ENCODE measurements around the gene ACAD10.

ACAD10 gene

GRCh38 chr12:111766608-111767361 is 80.9 kb downstream of the ACAD10 start, which contains the start of gene ALDH2:
Gene ALDH2 (plus strand): TSS chr12:111766933. CDS start chr12:111766983, 50 bp downstream.
- TF ChIP-seq POLR2A (IDR thresholded peaks at IDR 0.05; ENCODE audit: low read depth, low read length): no peak
- DNase-seq (ENCODE audit: insufficient read length, low spot score): no peak
- no peak for FAIRE-seq

GRCh38 chr12:111767362-111768158 is 81.7 kb downstream of the ACAD10 start:
- no peak for TF ChIP-seq POLR2A (IDR thresholded peaks at IDR 0.05; ENCODE audit: low read depth, low read length)
- FAIRE-seq (no peak), DNase-seq (ENCODE audit: insufficient read length, low spot score) (no peak)

- DNase-seq (ENCODE audit: insufficient read length, low spot score) (no peak), FAIRE-seq (no peak)
- no peak for TF ChIP-seq POLR2A (IDR thresholded peaks at IDR 0.05; ENCODE audit: low read depth, low read length)
Observed at GRCh38 chr12:111768159-111768895, 82.5 kb downstream of the ACAD10 start.

DNA sequence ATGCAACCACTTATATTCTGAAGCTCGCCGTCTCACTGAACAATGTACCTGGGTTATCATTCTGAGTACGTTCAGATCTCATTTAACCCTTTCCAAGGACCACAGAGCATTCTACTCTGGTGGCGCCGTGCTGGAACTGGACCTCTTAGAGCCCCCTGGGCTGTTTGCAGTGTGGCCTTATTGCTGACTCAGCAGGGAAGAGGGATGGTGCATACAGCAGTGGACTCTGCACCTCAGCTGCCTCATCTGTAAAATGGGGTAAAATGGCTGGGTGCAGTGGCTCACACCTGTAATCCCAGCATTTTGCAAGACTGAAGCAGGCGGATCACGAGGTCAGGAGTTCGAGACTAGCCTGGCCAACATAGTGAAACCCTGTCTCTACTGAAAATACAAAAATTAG is 83.7 kb downstream of the ACAD10 start:
- no peak for DNase-seq (ENCODE audit: insufficient read length, low spot score)
- FAIRE-seq: no peak
- no peak for TF ChIP-seq POLR2A (IDR thresholded peaks at IDR 0.05; ENCODE audit: low read depth, low read length)

DNA sequence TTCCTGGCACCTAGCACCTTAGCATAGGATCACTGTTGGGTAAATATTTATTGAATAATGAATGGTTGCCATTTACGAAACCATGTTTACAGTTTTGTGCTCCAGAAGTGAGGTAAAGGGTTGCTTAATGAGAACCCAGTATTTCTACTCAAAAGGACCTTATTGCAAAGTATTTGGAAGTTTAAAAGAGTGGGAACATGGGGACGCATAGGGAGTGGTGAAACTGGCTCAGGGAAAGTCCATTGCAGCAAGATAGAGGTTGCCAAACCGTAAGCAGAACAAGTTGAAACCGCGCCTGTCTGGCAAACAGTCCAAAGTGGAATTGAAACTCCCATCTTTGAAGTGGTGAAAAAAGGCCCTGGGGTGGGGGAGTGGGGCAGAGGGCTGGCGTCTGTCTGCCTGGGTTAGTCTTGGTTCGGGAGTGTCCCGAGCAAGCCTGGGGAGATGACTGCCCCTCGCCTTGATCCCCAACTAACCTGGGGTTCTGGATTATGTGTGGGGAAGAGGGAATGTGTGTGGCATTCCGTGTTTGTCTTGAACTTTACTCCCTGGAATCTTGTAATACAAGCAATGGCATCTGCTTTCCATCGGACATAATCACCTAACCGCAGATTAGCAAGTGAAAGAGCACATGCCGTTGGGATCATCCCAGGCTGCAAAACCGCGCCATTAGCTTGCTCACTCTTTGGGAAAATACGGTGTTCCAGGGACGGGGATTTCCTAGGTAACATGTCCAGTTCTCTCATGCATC is 88.1 kb downstream of the ACAD10 start:
- no peak for TF ChIP-seq POLR2A (IDR thresholded peaks at IDR 0.05; ENCODE audit: low read depth, low read length)
- no peak for FAIRE-seq
- DNase-seq (ENCODE audit: insufficient read length, low spot score): no peak

DNA sequence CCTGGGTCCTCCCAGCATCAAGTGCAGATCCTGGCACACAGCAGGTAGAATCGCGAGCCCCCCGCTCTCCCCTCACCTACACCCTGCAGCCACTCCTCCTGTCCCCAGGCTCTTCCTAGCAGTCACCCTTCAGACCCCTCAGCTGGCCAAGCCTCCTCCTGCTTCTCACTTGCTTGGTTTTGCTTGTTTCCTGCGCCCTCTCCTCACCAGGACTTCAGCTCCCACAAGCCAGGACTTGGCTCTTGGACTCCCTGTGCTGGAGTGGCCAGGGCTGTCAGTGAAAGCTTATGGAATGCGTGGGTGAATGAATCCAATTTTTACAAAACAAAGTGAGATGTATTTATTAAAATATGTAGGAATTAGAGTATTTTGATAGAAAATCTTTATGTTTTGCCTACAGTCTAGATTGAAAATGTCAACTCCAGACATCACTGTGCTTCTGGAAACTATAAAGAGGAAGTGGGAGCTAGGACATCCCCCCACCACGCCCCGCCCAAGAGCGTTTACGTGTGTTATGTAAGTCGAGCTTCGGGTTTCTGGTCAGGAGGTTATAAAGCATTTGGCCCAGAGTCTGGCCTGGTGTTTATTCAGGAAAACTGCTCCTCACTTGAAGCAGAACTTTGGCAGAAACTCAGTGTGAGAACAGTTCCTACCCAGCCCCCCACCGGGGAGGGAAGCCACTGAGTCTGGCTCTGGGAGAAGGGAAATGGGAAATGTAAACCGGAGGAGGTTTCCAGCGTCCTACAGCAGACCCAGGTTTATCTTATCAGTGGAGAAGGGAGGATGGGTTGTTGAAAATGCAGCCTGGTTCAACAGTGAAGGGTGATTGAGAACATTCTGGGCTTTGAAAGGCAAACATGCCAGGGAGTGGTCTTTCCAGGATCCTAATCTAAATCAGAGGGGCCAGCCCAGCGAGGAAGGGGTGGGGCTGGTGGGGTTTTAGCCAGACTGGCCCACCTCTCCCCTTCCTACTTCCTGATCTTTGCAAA is 89.6 kb downstream of the ACAD10 start:
- DNase-seq (ENCODE audit: insufficient read length, low spot score) (no peak), FAIRE-seq (no peak)
- no peak for TF ChIP-seq POLR2A (IDR thresholded peaks at IDR 0.05; ENCODE audit: low read depth, low read length)

DNA sequence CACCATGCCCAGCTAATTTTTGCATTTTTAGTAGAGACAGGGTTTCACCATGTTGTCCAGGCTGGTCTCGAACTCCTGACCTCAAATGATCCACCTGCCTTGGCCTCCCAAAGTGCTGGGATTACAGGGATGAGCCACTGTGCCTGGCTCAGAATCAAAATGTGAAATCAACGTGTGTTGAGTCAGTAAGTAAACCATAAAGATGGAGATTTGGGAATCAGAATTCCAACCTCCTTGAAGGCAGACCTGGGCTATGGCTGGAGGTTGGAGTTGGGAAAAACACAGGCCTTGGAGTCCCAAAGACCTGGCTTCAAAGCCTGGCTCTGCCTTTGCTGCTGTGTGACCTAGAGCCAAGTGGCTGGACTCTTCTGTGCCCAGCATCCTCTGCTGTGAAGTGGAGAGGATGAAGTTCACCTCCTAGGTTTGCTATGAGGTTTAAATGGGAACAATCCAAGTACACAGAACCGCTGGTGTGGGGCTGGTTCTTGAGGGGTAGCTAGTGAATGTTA is 91.0 kb downstream of the ACAD10 start:
- no peak for FAIRE-seq
- TF ChIP-seq POLR2A (IDR thresholded peaks at IDR 0.05; ENCODE audit: low read depth, low read length): no peak
- no peak for DNase-seq (ENCODE audit: insufficient read length, low spot score)

- no peak for TF ChIP-seq POLR2A (IDR thresholded peaks at IDR 0.05; ENCODE audit: low read depth, low read length)
- DNase-seq (ENCODE audit: insufficient read length, low spot score) (no peak), FAIRE-seq (no peak)
Observed at GRCh38 chr12:111777345-111778045, 91.6 kb downstream of the ACAD10 start.

- FAIRE-seq (no peak), DNase-seq (ENCODE audit: insufficient read length, low spot score) (no peak)
- TF ChIP-seq POLR2A (IDR thresholded peaks at IDR 0.05; ENCODE audit: low read depth, low read length): no peak
Observed at GRCh38 chr12:111780166-111780565, 94.3 kb downstream of the ACAD10 start.

- TF ChIP-seq POLR2A (IDR thresholded peaks at IDR 0.05; ENCODE audit: low read depth, low read length): no peak
- DNase-seq (ENCODE audit: insufficient read length, low spot score) (no peak), FAIRE-seq (no peak)
Observed at GRCh38 chr12:111780615-111781014, 94.8 kb downstream of the ACAD10 start.

DNA sequence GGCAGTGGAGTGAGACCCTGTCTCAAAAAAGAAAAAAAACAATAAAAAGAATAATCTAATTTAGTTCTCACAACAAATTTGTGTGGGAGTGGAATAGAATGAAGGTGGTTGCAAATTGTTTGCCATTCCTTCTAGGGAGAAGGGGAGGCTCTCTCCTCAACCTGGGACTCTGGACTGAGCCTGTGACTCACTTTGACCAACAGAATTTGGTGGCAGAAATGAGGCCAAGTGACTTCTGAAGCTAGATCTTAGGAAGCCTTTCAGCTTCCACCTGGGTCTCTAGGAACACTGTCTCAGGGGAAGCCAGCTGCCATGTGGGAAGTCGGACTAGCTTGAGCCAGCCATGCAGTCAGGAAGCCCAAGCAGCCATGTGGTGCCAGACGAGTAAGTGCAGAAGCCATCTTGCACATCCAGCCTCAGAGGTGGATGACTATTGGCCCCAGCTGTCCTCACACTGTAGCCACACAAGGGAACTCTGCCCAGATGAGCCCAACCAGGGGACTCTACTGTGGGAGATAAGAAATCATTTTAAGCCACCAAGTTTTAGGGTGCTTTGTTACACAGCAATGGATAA is 95.3 kb downstream of the ACAD10 start:
- DNase-seq (ENCODE audit: insufficient read length, low spot score): no peak
- no peak for FAIRE-seq
- TF ChIP-seq POLR2A (IDR thresholded peaks at IDR 0.05; ENCODE audit: low read depth, low read length): no peak
